Nephron (organoid): ENCODE data around the gene CLEC18B.

Source experiments
- H3K27ac Mint-ChIP-seq, 3 experiments: 2 replicates each; pipeline ENCODE4 v1.8.0; 2020; ENCODE audit warnings: mixed read lengths in 3 of 3, mild to moderate bottlenecking in 2 of 3, moderate library complexity in 1 of 3
- H3K27me3 Mint-ChIP-seq: 2 replicates; pipeline ENCODE4 v1.8.0; 2021; ENCODE audit warnings: low read depth, mild to moderate bottlenecking, moderate library complexity, mixed read lengths
- H3K36me3 Mint-ChIP-seq: 2 replicates; pipeline ENCODE4 v1.8.0; 2020; ENCODE audit warnings: low read depth, mixed read lengths
- H3K4me1 Mint-ChIP-seq: 2 replicates; pipeline ENCODE4 v1.8.0; 2020; ENCODE audit warnings: mixed read lengths
- H3K4me3 Mint-ChIP-seq, 3 experiments: 2 replicates each; pipeline ENCODE4 v1.8.0; 2020; ENCODE audit warnings: mild to moderate bottlenecking in 3 of 3, mixed read lengths in 3 of 3, moderate library complexity in 2 of 3
- H3K9me3 Mint-ChIP-seq: 2 replicates; pipeline ENCODE4 v1.8.0; 2020; ENCODE audit warnings: mixed read lengths
- CTCF ChIP-seq, 3 experiments: fragments of 200-600 bp; sonication (generic); IDR thresholded peaks; one replicate each; pipeline ENCODE4 v1.5.0; 2021; ENCODE audit warnings: antibody characterized with exemption in 3 of 3; ENCODE audit not compliant: unreplicated experiment in 3 of 3

CLEC18B gene

GRCh38 chr16:74463888-74464287 lies 42.6 kb upstream of the CLEC18B start:
- peaks cover 83% of the 10 kb centered on the region for H3K36me3 Mint-ChIP-seq
- no peaks in the 10 kb centered on the region for H3K4me1 Mint-ChIP-seq
- H3K27ac Mint-ChIP-seq, result no peak overlapping the region
- H3K27me3 Mint-ChIP-seq, result no peaks in the 10 kb centered on the region
- no peaks in the 10 kb centered on the region for H3K9me3 Mint-ChIP-seq
- TF ChIP-seq CTCF (IDR thresholded peaks at IDR 0.05; ENCODE audit: unreplicated experiment in 3 of 3), result no peak
- H3K4me3 Mint-ChIP-seq, result no peak overlapping the region

- no peaks in the 10 kb centered on the region for H3K27me3 Mint-ChIP-seq
- H3K4me1 Mint-ChIP-seq, result no peaks in the 10 kb centered on the region
- no peak overlapping the region for H3K27ac Mint-ChIP-seq
- H3K36me3 Mint-ChIP-seq, result peaks cover 84% of the 10 kb centered on the region
- TF ChIP-seq CTCF (IDR thresholded peaks at IDR 0.05; ENCODE audit: unreplicated experiment in 3 of 3), result no peak
- no peak overlapping the region for H3K4me3 Mint-ChIP-seq
- H3K9me3 Mint-ChIP-seq, result no peaks in the 10 kb centered on the region
These were observed 41.1 kb upstream of the CLEC18B start for GRCh38 chr16:74462361-74462760.

- H3K4me3 Mint-ChIP-seq, result no peak overlapping the region
- no peaks in the 10 kb centered on the region for H3K9me3 Mint-ChIP-seq
- no peak for TF ChIP-seq CTCF (IDR thresholded peaks at IDR 0.05; ENCODE audit: unreplicated experiment in 3 of 3)
- H3K4me1 Mint-ChIP-seq, result no peaks in the 10 kb centered on the region
- H3K27me3 Mint-ChIP-seq, result no peaks in the 10 kb centered on the region
- H3K27ac Mint-ChIP-seq, result no peak overlapping the region
- peaks cover 81% of the 10 kb centered on the region for H3K36me3 Mint-ChIP-seq
These were observed 40.5 kb upstream of the CLEC18B start for GRCh38 chr16:74461826-74462225.

- Mint-ChIP-seq H3K36me3 (peaks cover 81% of the 10 kb centered on the region), H3K9me3 (no peaks in the 10 kb centered on the region), H3K4me1 (no peaks in the 10 kb centered on the region), H3K27me3 (no peaks in the 10 kb centered on the region), H3K27ac (no peak overlapping the region), H3K4me3 (no peak overlapping the region)
- no peak for TF ChIP-seq CTCF (IDR thresholded peaks at IDR 0.05; ENCODE audit: unreplicated experiment in 3 of 3)
These were observed 39.3 kb upstream of the CLEC18B start for GRCh38 chr16:74460542-74460941.

GRCh38 chr16:74456290-74456625 lies 35.0 kb upstream of the CLEC18B start:
- no peak overlapping the region for H3K4me3 Mint-ChIP-seq
- no peaks in the 10 kb centered on the region for H3K27me3 Mint-ChIP-seq
- no peaks in the 10 kb centered on the region for H3K4me1 Mint-ChIP-seq
- H3K36me3 Mint-ChIP-seq, result peaks cover 75% of the 10 kb centered on the region
- H3K27ac Mint-ChIP-seq, result no peak overlapping the region
- H3K9me3 Mint-ChIP-seq, result no peaks in the 10 kb centered on the region
- TF ChIP-seq CTCF (IDR thresholded peaks at IDR 0.05; ENCODE audit: unreplicated experiment in 3 of 3), result no peak

- Mint-ChIP-seq H3K4me1 (no peaks in the 10 kb centered on the region), H3K36me3 (peaks cover 76% of the 10 kb centered on the region), H3K4me3 (no peak overlapping the region), H3K27ac (no peak overlapping the region), H3K27me3 (no peaks in the 10 kb centered on the region), H3K9me3 (no peaks in the 10 kb centered on the region)
- no peak for TF ChIP-seq CTCF (IDR thresholded peaks at IDR 0.05; ENCODE audit: unreplicated experiment in 3 of 3)
These were observed 34.5 kb upstream of the CLEC18B start for GRCh38 chr16:74455619-74456289.
